GM18519 (cell line): Measurements from ENCODE around the gene ABCC12.
"Not testable (repeated sequence)": the region's sequence is repeated elsewhere in the genome, so short reads cannot be mapped to it uniquely, and the experiment has no call there.

Source experiments
- ATAC-seq: cut with Tn5 transposase; IDR thresholded peaks from one replicate; pipeline ENCODE4 v1.9.1; 2021; ENCODE audit warnings: mild to moderate bottlenecking, moderate library complexity; ENCODE audit not compliant: unreplicated experiment, low FRiP score

ABCC12 gene

DNA sequence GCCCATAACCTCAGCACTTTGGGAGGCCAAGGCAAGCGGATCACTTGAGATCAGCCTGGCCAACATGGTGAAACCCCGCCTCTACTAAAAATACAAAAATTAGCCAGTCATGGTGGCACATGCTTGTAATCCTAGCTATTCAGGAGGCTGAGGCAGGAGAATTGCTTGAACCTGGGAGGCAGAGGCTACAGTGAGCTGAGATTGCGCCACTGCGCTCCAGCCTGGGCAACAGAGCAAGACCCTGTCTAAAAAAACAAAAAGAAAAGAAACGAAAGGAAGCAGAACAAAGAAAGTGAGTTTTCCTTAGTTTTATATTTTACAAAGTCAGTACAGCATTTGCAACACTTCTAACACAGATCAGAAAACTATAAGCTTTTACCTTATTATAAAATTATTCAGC is 10.8 kb upstream of the ABCC12 start:
- ATAC-seq: not testable (repeated sequence)

DNA sequence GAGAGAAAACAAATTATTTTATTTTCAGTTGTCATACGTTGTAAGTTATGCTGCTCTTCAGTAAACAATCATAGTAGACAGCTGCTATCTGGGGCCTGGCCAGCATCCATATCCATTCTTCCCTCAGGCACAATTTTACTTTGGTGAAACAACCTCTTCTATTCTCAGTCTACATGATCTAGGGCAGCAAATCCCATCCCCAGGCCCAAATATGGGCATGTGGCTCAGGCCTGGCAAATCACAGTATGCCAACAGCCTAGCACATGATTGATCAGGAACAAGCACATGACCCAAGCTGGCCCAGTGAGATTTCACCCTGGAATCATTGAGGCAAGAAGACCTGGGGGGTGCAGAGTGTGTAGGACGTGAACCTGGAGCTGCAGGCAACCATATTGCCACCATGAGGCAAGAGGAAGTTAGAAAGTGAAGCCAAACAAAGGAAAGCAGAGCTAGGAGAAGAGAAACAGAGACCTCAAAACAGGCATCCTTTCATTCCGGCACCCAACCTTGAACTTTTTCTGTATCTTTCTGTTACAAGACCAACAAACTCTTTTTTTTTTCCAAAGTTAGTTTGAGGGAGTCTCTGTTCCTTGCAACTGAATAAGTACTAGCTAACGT is 10.3 kb upstream of the ABCC12 start:
- ATAC-seq: no peak

DNA sequence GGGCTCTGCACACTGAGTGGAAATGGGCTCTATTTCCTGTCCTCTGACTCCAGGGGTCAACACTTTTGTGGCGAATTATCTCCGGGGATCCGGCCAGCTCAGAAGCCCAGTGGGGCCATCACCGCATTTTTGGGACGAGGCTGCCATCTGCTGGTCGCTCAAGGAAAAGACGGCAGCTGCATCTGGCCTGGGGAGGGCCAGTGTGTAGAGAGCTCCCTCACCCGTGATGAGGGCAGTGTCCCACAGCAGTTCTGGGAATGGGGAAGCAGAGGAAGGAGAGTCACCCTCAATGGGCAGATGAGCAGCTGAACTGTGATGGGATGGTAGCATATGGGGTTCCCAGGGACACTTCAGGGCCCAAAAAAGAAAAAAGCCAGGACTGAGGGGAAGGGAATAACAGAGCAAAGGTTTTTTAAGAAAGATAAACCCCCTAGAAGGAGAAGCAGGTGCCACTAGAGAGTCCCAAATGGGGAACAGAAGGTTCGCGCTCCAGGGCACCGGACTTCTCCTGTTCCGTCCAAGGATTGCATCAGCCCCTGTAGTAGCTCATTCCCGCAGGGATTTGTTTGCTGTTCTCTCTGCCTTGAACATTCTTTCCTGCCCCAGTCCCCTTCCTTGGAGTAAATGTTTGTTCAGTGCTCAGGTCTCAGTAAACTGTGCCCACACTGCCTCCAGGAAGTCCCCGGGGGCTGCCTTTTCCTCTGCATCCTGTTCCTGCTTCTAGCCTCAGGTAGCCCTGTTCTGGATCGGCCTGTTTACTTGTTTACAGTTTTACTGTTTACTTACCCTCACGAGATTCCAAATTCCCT is 9.3 kb upstream of the ABCC12 start:
- ATAC-seq: peak; percentile 51

DNA sequence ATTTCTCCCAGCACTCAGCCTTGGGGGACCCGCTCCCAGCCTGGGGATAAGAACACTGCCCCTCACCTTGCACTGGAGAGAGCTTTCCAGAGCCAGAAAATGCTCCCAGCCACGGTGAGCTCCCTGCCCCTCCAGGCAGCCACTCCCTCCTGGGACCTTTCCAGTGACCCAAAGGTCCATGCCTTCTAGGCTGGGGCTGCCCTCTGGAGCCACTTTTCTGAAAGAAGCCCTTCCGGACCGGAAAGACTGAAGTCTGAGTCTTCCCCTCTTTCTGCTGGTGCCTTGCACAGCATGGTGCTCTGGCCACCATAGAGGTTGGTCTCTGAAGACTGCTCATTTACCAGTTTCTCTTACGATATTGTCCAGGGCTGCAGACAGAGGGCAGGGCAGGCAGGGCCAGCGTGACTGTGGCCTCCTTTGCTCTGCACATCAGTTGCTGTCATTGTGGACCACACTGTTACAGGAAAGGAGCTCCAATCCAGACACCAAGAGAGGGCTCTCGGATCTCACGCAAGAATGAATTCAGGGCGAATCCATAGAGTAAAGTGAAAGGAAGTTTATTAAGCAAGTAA is 7.1 kb upstream of the ABCC12 start:
- no peak for ATAC-seq

DNA sequence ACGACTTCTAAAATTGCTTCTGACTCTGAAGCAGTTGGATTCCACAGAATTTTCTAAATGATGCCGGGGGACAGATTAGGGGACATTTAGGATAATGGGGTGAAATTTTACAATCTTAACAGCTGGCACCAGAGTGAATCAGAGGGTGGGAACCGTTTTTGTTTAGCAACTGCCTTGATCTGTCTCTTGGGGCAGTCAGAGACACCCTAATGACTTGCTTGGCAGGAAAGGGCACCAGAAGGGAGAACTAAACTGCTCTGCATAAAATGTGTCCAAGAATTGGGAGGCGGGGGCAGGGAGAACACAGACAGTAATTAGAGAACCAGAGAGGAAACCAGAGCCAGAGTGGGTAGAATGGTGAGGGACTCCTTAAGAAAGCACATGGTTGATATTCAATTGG is 6.1 kb upstream of the ABCC12 start:
- ATAC-seq: no peak

DNA sequence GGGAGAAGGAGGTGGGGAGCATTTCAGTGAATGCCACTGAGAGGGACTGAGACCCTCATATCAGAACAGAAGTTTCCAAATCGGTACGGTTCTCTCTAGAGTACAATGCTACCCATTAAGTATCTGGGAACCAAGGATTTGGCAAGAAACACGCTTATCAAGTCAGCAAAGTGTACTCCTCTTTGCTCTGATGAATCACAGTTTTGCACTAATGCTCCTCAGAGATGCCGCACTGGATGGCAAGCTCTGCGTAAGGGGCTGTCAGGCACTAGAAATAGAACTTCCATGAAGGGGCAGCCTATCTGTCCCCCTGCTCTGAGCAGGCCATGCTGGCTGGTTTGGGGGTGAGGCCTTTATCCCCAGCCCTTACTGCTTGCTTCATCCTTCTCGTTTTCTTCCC is 4.8 kb upstream of the ABCC12 start:
- ATAC-seq: no peak

DNA sequence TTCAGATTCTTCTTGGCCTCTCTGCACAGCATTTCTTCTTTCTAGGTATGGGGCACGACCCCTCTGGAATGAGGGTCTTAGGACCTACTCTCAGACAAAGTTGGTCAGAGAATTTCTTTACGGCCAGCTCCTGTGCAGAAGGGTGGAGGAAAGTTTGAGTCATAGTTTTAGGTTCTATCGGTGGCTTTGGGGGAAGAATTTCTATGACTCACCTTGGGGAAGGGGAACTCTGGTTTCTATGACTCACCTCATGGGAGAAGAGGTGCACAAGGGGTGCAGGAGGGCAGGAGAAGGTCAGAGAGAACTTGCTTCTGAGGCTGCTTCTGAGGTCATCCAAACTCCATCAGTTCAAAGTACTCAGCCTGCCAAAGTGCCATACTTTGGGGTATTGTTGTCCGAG is 2.5 kb upstream of the ABCC12 start:
- ATAC-seq: no peak

DNA sequence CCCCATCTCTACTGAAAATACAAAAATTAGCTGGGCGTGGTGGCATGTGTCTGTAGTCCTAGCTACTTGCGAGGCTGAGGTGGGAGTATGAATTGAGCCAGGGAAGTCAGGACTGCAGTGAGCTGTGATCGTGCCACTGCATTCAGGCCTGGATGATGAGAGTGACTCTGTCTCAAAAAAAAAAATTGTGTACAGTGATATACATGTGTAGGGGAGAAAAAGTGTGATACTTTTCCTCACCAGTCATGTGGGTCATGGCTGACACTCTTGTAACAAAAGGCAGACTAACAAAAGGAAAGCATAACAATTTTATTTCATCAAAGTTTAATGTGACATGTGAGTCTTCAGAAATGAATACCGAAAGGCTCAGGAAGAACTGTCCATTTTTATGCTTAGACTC is 2.0 kb upstream of the ABCC12 start:
- ATAC-seq: no peak

DNA sequence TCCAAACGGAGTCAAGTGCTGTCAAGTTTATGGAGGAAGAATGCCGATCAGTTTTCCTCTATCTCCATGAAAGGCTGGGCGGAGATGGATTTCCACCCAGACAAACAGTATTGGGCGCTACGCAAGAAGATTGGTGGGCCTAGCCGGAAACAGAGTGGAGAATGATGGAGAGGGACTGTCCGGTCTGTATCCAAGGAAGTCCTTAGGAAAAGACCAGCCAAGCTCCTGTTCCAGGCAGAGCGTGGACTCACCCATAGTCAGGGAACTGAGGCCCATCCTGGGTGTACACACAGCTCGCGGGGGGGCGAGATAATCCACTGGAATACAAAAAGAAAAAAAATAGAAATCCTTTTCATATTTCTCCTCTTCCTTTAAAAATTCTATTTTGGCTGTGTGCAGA is 1.5 kb upstream of the ABCC12 start:
- no peak for ATAC-seq

DNA sequence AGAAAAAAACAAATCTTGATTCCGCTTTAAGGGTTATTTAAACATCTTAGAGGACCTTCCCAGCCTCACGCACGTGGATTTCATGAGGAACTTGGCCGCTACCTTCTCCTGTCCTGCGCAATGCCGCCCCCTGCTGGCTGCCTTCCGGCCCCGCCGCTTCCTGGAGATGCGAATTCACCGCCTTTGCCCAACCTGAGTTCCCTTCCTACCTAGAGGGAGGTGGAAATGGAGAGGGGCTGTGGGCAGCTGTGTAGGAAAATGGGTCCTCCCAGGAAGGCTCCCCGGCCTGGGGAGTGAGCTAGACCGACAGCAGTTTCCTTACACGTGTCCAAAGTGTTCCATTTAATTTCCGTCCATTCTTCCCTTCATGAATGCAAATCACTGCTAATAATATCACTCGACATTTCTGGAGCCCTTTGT is 1.0 kb upstream of the ABCC12 start:
- ATAC-seq: no peak

DNA sequence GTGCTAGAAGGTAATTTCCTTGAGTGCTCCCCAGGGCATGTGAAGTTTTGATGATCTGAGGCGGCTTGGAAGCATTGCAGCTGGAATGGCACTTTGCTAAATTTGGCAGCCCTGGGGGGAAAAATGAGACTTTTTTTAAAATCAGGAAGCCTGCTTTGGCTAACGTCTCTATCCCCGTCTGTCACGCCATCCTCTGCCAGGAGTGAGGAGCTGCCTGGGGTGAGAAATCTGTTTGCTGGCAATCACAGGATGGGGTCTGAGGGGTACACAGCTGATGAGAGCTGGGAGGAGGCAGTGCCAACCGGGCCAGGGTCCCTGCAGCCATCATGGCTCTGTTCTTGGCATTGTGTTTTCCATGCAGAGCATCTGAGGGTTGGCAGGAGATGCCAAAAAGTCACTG is 2.0 kb downstream of the ABCC12 start:
- ATAC-seq: no peak

DNA sequence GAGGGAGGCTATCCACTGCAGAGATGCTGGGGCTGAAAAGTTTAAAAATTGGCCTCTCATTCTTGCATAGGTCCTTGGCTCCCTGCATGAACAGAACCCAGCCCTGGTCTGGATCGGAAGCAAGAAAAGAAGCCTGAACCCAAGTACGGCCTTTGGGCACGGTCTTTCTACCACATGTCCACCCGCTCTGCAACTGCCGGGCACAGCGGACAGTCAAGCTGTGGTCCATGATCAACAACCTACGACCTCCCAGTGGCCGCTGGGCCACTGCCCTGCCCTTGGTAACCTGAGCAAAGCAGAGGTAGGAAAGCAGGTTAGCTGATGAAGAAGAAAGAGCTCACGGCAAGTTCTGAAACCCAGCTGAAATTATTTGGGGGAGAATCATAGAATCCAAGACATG is 3.6 kb downstream of the ABCC12 start:
- ATAC-seq: no peak

DNA sequence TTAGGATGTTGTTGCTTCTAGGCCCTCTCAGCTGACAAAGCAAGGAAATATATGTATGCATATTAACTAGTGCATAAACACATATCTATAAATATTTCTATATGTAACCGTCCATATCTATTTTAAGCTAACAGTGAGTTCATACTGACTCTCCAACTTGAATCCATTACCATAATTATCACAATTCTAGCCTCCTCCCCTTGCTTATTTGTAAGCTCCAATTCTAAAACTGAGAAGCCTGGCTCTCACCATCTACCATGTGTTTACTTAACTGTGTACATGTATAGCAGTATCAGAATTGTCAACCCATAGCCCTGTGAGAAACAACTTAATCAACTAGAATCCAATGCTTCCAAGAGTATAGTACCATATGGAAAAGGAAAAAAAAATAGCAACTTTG is 5.1 kb downstream of the ABCC12 start:
- ATAC-seq: no peak

DNA sequence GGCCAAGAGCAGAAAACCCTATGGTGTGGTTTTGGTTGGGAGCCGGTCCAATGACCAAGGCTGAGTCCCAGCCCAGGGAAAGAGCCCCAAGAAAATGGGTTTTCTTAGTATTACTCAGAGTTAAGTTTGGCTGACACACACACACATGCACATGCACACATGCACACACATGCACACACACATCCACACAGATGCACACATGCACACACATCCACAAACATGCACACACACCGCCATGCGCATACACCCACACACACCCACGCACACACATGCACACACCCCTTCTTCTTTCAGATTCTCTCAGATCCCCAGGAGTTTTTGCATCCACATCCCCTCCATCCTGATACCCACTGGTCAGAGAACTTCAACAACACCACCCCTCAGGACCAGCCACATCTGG is 9.1 kb downstream of the ABCC12 start:
- no peak for ATAC-seq

DNA sequence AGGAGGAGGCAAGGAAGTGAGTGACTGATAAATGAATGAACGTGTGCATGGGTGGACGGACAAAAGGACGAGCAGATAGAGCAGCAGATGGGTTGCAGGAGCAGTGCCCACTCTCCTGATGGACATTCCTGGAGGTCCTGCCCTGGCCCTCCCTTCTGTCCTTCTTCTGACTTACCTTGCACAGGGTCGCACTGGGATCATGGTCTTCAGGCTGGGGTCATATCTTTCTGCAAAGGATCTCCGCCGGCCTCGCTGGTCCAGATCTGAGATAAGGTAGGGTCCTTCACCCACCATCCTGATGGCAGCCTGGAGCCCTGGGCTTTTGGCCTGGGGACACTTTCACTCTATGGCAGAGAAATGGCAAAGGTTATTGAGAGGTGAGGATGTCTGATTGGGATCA is 9.7 kb downstream of the ABCC12 start:
- ATAC-seq: no peak

DNA sequence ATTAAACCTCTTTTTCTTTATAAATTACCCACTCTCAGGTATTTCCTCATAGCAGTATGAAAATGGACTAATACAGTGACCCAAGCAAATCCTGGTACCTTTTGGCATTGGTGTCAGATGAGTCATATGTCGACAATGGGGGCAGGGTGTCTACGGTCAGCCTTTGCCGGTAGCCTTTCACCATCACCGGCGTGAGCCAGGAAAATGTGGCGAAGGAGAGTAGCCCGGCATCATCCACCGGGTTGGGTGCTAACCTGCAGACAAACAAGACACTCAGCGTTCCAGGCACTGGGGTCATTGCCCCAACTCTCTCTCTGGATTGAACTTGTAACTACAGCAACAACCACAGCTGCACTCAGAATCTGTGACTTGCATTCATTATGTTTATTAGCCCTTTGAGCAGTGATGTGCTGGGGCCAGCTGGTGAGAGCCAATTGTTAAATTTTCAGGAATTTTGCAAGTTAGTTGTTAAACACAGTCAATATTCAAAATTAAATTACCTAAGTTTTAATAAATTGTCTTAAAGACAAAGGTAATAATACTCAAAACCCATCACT is 11.9 kb downstream of the ABCC12 start:
- ATAC-seq: no peak

DNA sequence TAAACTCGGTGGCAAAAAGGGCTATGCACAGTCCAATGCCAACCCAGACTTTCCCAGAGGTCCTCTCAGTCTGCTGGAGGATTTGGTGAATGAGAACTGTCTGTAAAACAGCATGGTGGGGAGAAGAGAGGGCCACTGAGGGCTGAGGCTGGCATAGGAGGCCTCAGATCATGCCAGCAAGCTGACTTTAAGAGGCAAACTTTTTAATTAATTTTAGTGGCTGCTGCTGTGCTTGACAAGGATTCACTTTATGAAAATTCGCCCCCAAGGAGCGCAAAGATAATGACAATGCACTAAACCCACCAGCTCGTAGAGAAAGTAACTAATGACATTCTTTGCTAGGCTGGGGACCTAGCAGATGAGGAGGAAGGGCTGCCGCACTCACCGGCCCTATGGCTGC is 15.0 kb downstream of the ABCC12 start:
- no peak for ATAC-seq

DNA sequence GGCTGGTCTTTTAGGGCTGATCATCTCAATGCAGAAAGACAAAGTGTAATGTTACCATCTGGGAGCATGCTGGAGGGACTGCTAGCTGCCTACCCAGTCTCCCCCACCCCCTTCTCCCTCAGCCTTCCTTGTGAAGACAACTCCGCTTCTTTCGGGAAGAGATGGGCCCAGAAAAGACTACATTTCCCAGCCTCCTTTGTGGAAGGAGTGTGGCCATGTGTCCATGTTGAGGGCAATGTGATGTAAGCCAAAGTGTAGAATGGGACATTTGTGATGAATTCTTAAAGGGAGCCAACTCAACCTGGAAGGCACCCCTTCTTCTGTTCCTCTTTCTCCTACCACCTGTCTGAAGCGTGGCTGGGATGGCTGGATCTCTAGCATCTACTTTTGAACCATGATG is 16.3 kb downstream of the ABCC12 start:
- no peak for ATAC-seq

DNA sequence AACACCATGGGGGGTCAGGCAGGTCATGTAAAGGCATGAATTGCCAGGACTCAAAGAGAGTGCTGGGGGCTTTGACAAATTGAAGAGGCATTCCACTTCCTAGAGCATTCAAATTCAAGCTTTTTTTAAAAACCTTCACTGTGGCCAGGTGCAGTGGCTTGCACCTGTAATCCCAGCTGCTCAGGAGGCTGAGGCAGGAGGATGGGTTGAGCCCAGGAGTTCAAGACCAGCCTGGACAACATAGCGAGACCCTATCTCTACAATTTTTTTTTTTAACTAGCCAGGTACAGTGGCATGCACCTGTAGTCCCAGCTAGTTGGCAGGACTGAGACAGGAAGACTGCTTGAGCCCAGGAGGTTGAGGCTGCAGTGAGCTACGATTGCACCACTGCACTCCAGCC is 17.2 kb downstream of the ABCC12 start:
- ATAC-seq: no peak

DNA sequence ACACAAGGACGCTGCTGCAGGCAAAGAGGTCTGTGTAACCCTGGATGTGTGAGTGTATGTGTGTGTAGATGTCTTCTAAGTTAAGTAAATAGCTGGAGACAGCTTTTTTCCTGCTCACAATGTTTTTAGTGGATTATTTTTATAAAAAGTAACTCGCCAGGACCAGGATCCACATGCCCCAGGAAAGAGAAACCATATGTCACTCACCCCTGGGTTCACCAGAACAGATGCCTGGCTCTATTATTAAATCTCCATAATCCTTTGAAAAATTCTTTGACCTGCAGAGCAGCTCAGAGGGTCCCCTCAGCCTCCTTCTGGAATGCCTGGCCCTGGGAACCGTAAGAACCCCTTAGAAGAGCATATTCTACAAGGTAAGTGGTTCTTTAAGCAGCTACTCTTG is 18.0 kb downstream of the ABCC12 start:
- no peak for ATAC-seq

DNA sequence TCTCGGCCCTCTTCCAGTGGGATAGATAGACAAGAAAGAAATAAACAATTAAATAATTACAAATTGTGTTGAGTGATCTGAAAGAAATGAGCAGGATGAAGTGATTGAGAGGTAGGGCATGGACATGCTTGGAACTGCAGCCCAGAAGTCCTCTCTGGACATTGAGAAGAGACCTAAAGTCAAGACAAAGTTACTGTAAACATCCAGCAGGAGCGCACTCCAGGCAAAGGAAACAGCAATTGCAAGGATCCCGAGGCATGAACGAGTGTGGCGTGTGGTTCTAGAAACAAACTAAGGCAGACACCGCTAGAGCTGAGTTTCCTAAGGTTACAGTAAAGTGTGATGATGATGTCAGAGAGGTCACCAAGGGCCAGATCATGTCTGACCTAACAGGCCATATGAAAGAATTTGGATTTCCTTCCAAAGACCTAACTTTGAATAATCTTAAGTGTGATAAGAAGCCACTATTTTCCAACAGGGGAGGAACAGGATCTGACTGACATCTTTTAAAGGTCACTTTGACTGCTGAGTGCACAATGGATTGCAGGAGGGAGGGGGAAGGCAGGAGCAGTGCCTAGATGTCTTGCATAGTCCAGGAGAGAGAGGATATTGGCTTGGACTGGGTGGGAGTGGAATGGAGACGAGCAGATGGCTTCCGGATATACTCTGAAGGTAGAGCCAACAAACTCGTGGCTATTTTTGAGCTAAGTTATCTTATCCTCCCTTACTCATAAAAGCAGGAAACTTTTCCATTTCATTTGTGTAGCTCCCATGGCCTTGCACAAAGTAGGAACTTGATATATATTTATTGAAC is 19.0 kb downstream of the ABCC12 start:
- ATAC-seq: no peak
